GM23338 (cell line): Measurements from ENCODE around the gene PID1.

Source experiments
- CREB1 ChIP-seq: fragments of 250-450 bp; sonication (Bioruptor Pico); IDR thresholded peaks from 2 replicates; pipeline ENCODE4 v1.5.0; 2020; ENCODE audit warnings: low read depth, mild to moderate bottlenecking, moderate library complexity
- ETS1 ChIP-seq: IDR thresholded peaks from 2 replicates; pipeline ENCODE4 v1.6.1; 2016; ENCODE audit warnings: antibody characterized with exemption
- EZH2 ChIP-seq: fragments of 200-600 bp; sonication (generic); IDR thresholded peaks from one replicate; pipeline ENCODE4 v1.8.0; 2017; ENCODE audit warnings: antibody characterized with exemption, mild to moderate bottlenecking, low read depth; ENCODE audit not compliant: unreplicated experiment
- EZH2phosphoT487 ChIP-seq: fragments of 200-600 bp; sonication (generic); IDR thresholded peaks from one replicate; pipeline ENCODE4 v1.8.1; 2018; ENCODE audit warnings: antibody characterized with exemption; ENCODE audit not compliant: unreplicated experiment
- JUNB ChIP-seq: IDR thresholded peaks from one replicate; pipeline ENCODE4 v1.6.1; 2016; ENCODE audit warnings: antibody characterized with exemption; ENCODE audit not compliant: unreplicated experiment
- NANOG ChIP-seq: IDR thresholded peaks from 2 replicates; pipeline ENCODE4 v1.6.1; 2016; ENCODE audit warnings: antibody characterized with exemption, borderline replicate concordance
- POLR2AphosphoS5 ChIP-seq: IDR thresholded peaks from 2 replicates; pipeline ENCODE4 v1.6.1; 2016; ENCODE audit warnings: antibody characterized with exemption, low read depth
- STAT1 ChIP-seq: IDR thresholded peaks from one replicate; pipeline ENCODE4 v1.6.1; 2016; ENCODE audit warnings: antibody characterized with exemption; ENCODE audit not compliant: unreplicated experiment
- ZNF114 ChIP-seq: fragments of 250-450 bp; sonication (Bioruptor Pico); IDR thresholded peaks from 2 replicates; pipeline ENCODE4 v1.5.0; 2020; ENCODE audit warnings: mild to moderate bottlenecking, moderate library complexity
- TF ChIP-seq, protein P1 (sequence below), 2 experiments: fragments of 200-600 bp in 1 of 2; sonication (generic) in 1 of 2; conservative IDR thresholded peaks; 2 replicates each; pipeline versions ENCODE4 v1.5.1 to v1.6.1; 2016 to 2017; ENCODE audit warnings: antibody characterized with exemption in 2 of 2, low read depth in 2 of 2, mild to moderate bottlenecking in 2 of 2, moderate library complexity in 1 of 2
- TF ChIP-seq, protein P2 (sequence below): IDR thresholded peaks from one replicate; pipeline ENCODE4 v1.6.1; 2018; ENCODE audit warnings: antibody characterized with exemption; ENCODE audit not compliant: unreplicated experiment
- TF ChIP-seq, protein P3 (sequence below): fragments of 250-450 bp; sonication (Bioruptor Pico); IDR thresholded peaks from 2 replicates; pipeline ENCODE4 v1.5.0; 2020; ENCODE audit warnings: mild to moderate bottlenecking, moderate library complexity

DNA sequence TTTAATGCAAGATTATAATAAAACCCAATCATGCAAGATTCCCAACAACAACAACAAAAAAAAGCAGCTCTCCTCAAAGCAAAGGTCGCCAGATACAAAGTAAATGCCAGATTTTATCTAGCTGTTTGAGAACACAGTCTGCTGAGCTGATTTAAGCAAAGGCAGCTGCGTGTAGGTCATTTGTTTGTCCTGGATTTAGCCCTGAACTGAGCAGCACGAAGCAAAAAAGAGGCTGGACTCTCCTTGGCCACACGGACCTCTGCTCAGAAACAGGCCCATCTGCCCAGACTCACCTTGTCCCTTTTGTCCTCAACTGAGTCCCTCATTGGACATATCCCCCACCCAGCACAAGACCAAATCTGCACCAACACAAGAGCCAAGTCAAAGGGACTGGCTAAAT, 91.5 kb downstream of the PID1 start:
- TF ChIP-seq, protein P1, sequence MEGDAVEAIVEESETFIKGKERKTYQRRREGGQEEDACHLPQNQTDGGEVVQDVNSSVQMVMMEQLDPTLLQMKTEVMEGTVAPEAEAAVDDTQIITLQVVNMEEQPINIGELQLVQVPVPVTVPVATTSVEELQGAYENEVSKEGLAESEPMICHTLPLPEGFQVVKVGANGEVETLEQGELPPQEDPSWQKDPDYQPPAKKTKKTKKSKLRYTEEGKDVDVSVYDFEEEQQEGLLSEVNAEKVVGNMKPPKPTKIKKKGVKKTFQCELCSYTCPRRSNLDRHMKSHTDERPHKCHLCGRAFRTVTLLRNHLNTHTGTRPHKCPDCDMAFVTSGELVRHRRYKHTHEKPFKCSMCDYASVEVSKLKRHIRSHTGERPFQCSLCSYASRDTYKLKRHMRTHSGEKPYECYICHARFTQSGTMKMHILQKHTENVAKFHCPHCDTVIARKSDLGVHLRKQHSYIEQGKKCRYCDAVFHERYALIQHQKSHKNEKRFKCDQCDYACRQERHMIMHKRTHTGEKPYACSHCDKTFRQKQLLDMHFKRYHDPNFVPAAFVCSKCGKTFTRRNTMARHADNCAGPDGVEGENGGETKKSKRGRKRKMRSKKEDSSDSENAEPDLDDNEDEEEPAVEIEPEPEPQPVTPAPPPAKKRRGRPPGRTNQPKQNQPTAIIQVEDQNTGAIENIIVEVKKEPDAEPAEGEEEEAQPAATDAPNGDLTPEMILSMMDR (conservative IDR thresholded peaks at IDR 0.05; ENCODE audit: low read depth in 2 of 2), result no peak
- TF ChIP-seq EZH2 (no peak), POLR2AphosphoS5 (no peak), ETS1 (no peak), EZH2phosphoT487 (no peak), STAT1 (no peak), CREB1 (CRISPR knock-in tag) (no peak), JUNB (no peak), NANOG (no peak), ZNF114 (CRISPR knock-in tag) (no peak)
- TF ChIP-seq, protein P2, sequence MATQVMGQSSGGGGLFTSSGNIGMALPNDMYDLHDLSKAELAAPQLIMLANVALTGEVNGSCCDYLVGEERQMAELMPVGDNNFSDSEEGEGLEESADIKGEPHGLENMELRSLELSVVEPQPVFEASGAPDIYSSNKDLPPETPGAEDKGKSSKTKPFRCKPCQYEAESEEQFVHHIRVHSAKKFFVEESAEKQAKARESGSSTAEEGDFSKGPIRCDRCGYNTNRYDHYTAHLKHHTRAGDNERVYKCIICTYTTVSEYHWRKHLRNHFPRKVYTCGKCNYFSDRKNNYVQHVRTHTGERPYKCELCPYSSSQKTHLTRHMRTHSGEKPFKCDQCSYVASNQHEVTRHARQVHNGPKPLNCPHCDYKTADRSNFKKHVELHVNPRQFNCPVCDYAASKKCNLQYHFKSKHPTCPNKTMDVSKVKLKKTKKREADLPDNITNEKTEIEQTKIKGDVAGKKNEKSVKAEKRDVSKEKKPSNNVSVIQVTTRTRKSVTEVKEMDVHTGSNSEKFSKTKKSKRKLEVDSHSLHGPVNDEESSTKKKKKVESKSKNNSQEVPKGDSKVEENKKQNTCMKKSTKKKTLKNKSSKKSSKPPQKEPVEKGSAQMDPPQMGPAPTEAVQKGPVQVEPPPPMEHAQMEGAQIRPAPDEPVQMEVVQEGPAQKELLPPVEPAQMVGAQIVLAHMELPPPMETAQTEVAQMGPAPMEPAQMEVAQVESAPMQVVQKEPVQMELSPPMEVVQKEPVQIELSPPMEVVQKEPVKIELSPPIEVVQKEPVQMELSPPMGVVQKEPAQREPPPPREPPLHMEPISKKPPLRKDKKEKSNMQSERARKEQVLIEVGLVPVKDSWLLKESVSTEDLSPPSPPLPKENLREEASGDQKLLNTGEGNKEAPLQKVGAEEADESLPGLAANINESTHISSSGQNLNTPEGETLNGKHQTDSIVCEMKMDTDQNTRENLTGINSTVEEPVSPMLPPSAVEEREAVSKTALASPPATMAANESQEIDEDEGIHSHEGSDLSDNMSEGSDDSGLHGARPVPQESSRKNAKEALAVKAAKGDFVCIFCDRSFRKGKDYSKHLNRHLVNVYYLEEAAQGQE, result no peak
- TF ChIP-seq, protein P3, sequence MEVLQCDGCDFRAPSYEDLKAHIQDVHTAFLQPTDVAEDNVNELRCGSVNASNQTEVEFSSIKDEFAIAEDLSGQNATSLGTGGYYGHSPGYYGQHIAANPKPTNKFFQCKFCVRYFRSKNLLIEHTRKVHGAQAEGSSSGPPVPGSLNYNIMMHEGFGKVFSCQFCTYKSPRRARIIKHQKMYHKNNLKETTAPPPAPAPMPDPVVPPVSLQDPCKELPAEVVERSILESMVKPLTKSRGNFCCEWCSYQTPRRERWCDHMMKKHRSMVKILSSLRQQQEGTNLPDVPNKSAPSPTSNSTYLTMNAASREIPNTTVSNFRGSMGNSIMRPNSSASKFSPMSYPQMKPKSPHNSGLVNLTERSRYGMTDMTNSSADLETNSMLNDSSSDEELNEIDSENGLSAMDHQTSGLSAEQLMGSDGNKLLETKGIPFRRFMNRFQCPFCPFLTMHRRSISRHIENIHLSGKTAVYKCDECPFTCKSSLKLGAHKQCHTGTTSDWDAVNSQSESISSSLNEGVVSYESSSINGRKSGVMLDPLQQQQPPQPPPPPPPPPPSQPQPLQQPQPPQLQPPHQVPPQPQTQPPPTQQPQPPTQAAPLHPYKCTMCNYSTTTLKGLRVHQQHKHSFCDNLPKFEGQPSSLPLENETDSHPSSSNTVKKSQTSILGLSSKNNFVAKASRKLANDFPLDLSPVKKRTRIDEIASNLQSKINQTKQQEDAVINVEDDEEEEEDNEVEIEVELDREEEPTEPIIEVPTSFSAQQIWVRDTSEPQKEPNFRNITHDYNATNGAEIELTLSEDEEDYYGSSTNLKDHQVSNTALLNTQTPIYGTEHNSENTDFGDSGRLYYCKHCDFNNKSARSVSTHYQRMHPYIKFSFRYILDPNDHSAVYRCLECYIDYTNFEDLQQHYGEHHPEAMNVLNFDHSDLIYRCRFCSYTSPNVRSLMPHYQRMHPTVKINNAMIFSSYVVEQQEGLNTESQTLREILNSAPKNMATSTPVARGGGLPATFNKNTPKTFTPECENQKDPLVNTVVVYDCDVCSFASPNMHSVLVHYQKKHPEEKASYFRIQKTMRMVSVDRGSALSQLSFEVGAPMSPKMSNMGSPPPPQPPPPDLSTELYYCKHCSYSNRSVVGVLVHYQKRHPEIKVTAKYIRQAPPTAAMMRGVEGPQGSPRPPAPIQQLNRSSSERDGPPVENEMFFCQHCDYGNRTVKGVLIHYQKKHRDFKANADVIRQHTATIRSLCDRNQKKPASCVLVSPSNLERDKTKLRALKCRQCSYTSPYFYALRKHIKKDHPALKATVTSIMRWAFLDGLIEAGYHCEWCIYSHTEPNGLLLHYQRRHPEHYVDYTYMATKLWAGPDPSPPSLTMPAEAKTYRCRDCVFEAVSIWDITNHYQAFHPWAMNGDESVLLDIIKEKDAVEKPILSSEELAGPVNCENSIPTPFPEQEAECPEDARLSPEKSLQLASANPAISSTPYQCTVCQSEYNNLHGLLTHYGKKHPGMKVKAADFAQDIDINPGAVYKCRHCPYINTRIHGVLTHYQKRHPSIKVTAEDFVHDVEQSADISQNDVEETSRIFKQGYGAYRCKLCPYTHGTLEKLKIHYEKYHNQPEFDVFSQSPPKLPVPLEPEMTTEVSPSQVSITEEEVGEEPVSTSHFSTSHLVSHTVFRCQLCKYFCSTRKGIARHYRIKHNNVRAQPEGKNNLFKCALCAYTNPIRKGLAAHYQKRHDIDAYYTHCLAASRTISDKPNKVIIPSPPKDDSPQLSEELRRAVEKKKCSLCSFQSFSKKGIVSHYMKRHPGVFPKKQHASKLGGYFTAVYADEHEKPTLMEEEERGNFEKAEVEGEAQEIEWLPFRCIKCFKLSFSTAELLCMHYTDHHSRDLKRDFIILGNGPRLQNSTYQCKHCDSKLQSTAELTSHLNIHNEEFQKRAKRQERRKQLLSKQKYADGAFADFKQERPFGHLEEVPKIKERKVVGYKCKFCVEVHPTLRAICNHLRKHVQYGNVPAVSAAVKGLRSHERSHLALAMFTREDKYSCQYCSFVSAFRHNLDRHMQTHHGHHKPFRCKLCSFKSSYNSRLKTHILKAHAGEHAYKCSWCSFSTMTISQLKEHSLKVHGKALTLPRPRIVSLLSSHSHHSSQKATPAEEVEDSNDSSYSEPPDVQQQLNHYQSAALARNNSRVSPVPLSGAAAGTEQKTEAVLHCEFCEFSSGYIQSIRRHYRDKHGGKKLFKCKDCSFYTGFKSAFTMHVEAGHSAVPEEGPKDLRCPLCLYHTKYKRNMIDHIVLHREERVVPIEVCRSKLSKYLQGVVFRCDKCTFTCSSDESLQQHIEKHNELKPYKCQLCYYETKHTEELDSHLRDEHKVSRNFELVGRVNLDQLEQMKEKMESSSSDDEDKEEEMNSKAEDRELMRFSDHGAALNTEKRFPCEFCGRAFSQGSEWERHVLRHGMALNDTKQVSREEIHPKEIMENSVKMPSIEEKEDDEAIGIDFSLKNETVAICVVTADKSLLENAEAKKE, result no peak
